ENCODE results near the gene ATAD2B.

The ATAD2B gene

GRCh38 chr2:23836971-23837565, 89.9 kb downstream of the ATAD2B start:
- DNase-seq (ENCODE audit: low spot score), result no peak

- no peak for DNase-seq (ENCODE audit: low spot score)
Observed at GRCh38 chr2:23836505-23836904, 90.4 kb downstream of the ATAD2B start.

- no peak for DNase-seq (ENCODE audit: low spot score)
Observed at GRCh38 chr2:23835988-23836387, 90.9 kb downstream of the ATAD2B start.

GRCh38 chr2:23835423-23835822, 91.5 kb downstream of the ATAD2B start:
- DNase-seq (ENCODE audit: low spot score), result no peak

- DNase-seq (ENCODE audit: low spot score), result no peak
Observed at GRCh38 chr2:23828986-23829385, 97.9 kb downstream of the ATAD2B start.

GRCh38 chr2:23828256-23828980, 98.5 kb downstream of the ATAD2B start:
- no peak for DNase-seq (ENCODE audit: low spot score)

- no peak for DNase-seq (ENCODE audit: low spot score)
Observed at GRCh38 chr2:23827287-23827686, 99.6 kb downstream of the ATAD2B start.

- DNase-seq (ENCODE audit: low spot score), result no peak
Observed at GRCh38 chr2:23826771-23827170, 100.2 kb downstream of the ATAD2B start.

- no peak for DNase-seq (ENCODE audit: low spot score)
Observed at GRCh38 chr2:23826040-23826439, 100.9 kb downstream of the ATAD2B start.

GRCh38 chr2:23824777-23825212, 102.1 kb downstream of the ATAD2B start:
- peak; percentile 36 for DNase-seq (ENCODE audit: low spot score)

- no peak for DNase-seq (ENCODE audit: low spot score)
Observed at GRCh38 chr2:23823863-23824262, 103.1 kb downstream of the ATAD2B start.

- DNase-seq (ENCODE audit: low spot score), result no peak
Observed at GRCh38 chr2:23814963-23815362, 112.0 kb downstream of the ATAD2B start.

GRCh38 chr2:23813438-23813837, 113.5 kb downstream of the ATAD2B start:
- no peak for DNase-seq (ENCODE audit: low spot score)

- DNase-seq (ENCODE audit: low spot score), result no peak
Observed at GRCh38 chr2:23809150-23809549, 117.8 kb downstream of the ATAD2B start.

GRCh38 chr2:23806665-23807249, 120.2 kb downstream of the ATAD2B start:
- no peak for DNase-seq (ENCODE audit: low spot score)

GRCh38 chr2:23806201-23806600, 120.7 kb downstream of the ATAD2B start:
- DNase-seq (ENCODE audit: low spot score), result no peak

GRCh38 chr2:23803965-23804542, 122.9 kb downstream of the ATAD2B start:
- DNase-seq (ENCODE audit: low spot score), result peak; percentile 21

GRCh38 chr2:23803264-23803964, 123.5 kb downstream of the ATAD2B start:
- peak; percentile 29 for DNase-seq (ENCODE audit: low spot score)

GRCh38 chr2:23801396-23801795, 125.5 kb downstream of the ATAD2B start:
- DNase-seq (ENCODE audit: low spot score), result no peak

GRCh38 chr2:23794234-23794633, 132.7 kb downstream of the ATAD2B start:
- DNase-seq (ENCODE audit: low spot score), result no peak

- DNase-seq (ENCODE audit: low spot score), result no peak
Observed at GRCh38 chr2:23793476-23793875, 133.4 kb downstream of the ATAD2B start.

- no peak for DNase-seq (ENCODE audit: low spot score)
Observed at GRCh38 chr2:23791030-23791429, 135.9 kb downstream of the ATAD2B start.
